GM13977 (cell line): ENCODE measurements around the gene ABI1.
A peak's percentile ranks its signal among the peaks of the same experiment; 100 is the strongest.
"Not testable (repeated sequence)": the region's sequence is repeated elsewhere in the genome, so short reads cannot be mapped to it uniquely, and the experiment has no call there.

Source experiments
- DNase-seq: peaks from one replicate; pipeline ENCODE4 v3.0.0; 2012; ENCODE audit warnings: low spot score
- in situ Hi-C: fragments of 300-500 bp; cut with MboI; formaldehyde crosslinking; loops from one replicate; pipeline ENCODE4 v1.12.0; 2022; ENCODE audit warnings: low sequenced_read_pairs, low pct_unique_long_range_greater_than_20kb, mixed read lengths, inconsistent platforms; ENCODE audit not compliant: unreplicated experiment
- TF ChIP-seq, protein P1 (sequence below): IDR thresholded peaks from 2 replicates; pipeline ENCODE4 v1.5.1; 2012; ENCODE audit warnings: mild to moderate bottlenecking, control low read depth; ENCODE audit not compliant: insufficient read depth; ENCODE audit errors: extremely low read depth, missing control alignments

Gene ABI1

DNA sequence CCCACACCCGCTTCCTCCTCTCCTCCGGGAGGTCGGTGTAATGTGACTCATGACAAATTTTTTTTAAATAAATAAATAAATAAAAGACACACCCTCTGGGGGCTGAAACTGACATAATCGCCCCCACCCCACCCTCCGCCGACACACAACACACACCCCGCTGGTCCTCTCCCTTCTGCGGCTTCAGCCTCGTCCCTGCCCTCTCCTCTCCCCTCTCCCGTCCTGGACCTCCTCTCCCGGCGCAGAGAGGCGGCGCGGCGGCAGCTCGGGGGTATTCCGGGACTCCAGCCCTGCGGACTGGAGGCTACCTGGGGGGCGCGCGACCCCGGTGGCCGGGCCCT, 686 bp downstream of the ABI1 start:
- TF ChIP-seq, protein P1, sequence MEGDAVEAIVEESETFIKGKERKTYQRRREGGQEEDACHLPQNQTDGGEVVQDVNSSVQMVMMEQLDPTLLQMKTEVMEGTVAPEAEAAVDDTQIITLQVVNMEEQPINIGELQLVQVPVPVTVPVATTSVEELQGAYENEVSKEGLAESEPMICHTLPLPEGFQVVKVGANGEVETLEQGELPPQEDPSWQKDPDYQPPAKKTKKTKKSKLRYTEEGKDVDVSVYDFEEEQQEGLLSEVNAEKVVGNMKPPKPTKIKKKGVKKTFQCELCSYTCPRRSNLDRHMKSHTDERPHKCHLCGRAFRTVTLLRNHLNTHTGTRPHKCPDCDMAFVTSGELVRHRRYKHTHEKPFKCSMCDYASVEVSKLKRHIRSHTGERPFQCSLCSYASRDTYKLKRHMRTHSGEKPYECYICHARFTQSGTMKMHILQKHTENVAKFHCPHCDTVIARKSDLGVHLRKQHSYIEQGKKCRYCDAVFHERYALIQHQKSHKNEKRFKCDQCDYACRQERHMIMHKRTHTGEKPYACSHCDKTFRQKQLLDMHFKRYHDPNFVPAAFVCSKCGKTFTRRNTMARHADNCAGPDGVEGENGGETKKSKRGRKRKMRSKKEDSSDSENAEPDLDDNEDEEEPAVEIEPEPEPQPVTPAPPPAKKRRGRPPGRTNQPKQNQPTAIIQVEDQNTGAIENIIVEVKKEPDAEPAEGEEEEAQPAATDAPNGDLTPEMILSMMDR: no peak
- DNase-seq: peak; percentile 31
- in situ Hi-C loops: loop anchor here (5.0 to 25.0 kb wide), 2 partner anchors 128 to 498 kb away; no protein-coding TSS in a partner anchor

DNA sequence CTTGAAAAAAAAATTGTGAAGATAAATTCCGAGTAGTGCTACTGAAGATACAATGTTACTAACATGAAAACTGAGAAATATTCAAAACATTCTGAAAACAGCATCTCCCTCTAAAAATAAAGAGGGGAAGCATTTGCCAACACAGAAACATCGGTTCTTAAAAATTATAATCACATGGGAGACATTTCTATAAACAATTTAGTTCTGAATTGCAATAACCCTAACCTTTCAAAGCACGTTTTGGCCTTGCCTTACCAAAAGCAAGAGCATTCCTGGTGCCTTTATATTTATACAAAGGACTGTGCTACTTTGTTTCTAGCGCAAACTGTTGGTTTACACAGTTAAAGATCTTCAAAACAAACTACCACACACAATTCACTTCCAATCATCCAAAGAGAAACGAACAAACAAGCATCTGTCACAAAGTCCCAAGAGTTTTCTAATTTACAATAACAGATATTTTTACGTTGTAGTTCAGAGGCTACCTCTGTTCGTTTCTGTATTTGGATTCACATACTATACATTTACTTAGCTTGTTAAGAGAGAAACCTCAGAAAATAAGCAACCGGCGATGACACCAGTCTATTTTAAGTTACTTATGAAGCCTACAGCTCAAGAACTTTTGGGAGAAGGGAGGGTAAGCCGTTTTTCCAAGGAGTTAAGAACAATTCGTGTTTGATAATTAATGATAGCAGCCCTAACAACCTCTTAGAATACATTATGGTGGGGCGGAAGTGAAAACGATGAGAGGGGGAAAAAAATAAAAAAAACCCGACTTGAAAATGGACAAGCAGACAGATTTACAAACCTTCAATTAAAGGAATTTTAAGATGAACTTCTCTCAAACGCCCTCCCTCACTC, 1.3 kb downstream of the ABI1 start:
- DNase-seq: no peak
- in situ Hi-C loops: loop anchor here (5.0 to 25.0 kb wide), 2 partner anchors 127 to 497 kb away; no protein-coding TSS in a partner anchor
- TF ChIP-seq, protein P1: no peak

DNA sequence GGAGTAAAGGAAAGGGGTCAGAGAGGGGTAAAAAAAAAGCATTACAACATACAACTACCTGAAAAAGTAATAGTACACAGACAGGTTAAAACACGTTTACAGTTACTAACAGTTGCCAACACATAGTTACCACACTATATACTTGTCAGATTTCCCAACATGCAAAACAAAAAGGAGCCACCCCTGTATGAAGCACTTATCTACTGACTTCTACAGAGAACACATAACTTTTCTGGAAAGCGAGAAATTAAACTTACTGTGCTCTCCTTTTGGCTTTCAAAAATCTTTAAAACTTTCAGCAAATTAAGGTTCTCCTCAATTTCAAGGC, 2.1 kb downstream of the ABI1 start:
- TF ChIP-seq, protein P1: no peak
- in situ Hi-C loops: loop anchor here (25.0 kb wide), 1 partner anchor 496 kb away; no protein-coding TSS in a partner anchor
- no peak for DNase-seq

DNA sequence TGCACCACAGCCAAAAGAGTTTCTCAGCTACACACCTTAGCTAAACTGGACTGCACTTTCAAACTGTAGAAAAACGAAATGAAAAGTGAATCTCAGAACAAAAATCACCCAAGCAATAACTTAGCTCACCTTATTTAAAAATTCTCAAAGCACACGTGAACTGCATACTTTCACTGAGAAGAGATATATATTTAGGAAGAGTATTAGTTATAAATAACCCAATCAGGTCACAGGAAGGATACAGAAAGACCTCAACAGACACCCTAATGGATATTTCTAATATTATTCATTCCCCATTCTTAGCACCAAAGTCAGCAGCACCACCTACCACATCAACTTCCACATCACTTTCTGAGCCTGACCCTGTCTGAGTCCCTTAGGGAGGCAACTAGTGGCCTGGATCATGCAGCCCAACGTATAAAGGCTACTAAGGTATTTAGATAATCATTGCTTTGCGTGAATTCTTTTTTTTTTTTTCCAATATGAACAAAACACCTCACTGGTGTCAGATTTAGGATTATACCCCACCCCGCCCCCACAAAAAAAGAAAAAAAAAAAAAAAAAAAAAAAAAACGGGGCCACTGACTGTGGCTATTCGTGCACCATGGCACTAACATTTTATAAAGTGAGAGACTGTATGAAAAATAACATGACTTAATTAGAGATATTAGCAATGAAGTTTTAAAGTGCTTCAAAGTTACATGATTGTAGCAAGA, 2.6 kb downstream of the ABI1 start:
- in situ Hi-C loops: loop anchor here (25.0 kb wide), 1 partner anchor 496 kb away; no protein-coding TSS in a partner anchor
- DNase-seq: peak; percentile 37
- TF ChIP-seq, protein P1: peak; percentile 20

DNA sequence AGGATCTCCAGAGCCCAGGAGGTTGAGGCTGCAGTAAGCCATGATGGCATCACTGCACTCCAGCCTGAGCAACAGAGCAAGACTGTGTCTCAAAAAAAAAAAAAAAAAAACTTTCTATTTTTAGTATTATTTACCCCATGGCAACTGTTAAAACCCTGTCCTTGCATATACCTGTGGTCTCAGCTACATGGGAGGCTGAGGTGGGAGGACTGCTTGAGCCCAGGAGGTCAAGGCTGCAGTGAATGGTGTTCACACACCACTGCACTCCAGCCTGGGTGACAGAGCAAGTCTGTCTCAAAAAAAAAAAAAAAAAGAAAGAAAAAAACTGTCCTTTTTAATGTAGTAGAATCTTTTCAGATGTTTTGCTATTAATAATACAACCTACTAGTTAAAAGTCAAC, 3.2 kb downstream of the ABI1 start:
- not testable (repeated sequence) for DNase-seq

DNA sequence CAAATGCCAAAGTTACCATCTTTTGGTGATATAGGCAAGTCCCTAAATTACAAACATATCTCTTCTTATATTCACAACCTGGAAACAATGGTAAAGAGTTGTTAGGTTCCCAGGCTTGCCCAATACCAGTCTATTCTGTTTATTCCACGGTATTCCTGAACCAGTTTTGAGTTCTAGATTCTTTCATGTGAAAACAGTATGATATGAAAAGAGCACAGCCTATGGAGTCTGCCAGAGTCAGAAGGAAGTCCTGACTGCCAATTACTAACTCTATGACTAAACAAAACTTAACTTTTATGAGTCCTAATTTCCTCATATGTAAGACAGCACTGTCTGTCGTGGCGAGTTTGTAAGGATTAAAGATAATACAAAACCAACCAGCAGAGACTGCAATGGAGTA, 5.6 kb downstream of the ABI1 start:
- in situ Hi-C loops: loop anchor here (25.0 kb wide), 1 partner anchor 493 kb away; no protein-coding TSS in a partner anchor
- TF ChIP-seq, protein P1: no peak
- no peak for DNase-seq

More for the DNA sequence above, 3.2 kb downstream of the ABI1 start:
- in situ Hi-C loops: loop anchor here (25.0 kb wide), 1 partner anchor 495 kb away; no protein-coding TSS in a partner anchor

DNA sequence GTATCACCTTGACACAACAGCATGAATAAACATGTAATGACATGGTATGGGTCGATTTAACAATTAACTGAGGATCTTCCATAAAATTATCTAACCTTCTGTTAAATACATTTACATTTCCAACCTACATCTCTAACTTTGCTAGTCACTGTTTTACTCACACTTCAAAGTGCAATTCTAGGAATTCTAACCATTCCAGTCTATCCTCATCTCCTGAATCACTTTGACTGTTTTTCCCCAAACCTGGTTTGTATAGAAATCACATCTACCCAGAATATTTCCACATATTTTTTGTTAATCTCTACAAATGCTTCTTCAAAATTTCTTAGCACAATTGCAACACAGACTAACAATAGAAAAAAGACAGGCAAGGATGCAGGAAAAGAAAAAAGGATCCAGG, 6.2 kb downstream of the ABI1 start:
- TF ChIP-seq, protein P1: no peak
- in situ Hi-C loops: loop anchor here (25.0 kb wide), 1 partner anchor 492 kb away; no protein-coding TSS in a partner anchor
- DNase-seq: no peak
